ENCODE data around the gene SLTM.
"Not testable (repeated sequence)": the region's sequence is repeated elsewhere in the genome, so short reads cannot be mapped to it uniquely, and the experiment has no call there.

Gene SLTM

DNA sequence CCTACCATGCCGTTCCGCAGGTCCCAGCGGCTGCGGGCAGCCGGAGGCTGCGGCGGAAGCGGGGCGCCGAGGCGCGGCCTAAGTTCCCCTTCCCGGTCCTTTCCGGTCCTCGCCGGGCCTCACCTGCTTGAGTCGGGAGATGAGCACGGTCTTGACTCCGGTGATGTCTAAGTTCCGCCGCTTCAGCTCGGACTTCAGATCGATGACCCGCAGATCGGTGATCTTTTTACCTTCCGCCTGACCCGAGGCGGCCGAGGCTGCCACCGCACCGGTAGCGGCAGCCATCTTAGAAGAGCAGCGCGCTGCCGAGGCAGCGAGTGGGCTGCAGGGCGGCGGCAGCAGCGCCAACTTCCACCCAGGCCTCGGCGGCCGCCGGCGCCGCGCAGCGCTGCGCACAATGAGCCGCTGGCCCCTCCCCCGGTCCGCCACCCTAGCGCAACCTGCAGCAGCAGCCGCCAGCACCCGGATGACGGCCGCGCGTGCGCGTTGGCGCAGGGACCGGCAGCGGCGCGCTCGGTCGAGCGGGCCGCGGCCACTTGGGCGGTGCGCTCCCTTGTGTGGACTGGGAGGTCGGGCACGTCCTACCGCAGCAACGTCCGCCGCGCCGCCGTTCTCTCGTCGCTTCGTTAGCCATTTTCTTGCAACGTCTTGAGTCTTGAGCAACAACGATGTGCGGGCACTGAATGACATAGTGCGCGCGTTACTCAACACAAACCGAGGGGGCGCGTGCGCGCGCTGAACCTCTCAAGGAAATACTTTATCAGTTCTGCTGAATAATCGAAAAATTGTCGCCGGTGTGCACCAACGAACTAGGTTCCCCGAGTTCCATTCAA, at the start of gene SLTM:
SLTM (minus strand) TSS at position 399 of the 833 bp plus-strand sequence; CDS start at position 285, 114 bp downstream.
- DNase-seq: peak; percentile 17

DNA sequence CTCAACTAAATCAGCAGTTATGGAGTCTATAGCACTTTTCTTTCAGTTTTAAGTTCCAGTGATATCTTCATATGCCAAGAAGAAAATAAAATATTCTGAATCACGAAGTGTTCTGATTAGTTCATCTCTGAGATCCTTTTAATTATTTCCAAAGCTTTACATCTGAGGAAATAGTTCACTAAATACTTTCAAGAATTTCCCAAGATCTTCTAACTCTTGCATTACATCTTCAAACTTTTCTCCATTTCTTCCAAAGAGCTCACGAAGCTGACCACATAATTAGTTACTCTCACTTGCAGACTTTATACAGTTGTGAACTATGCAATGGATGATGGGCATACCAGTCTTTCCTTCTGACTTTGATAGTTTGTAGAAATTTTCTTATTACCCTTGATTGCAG, 49.8 kb upstream of the SLTM start:
- no peak for DNase-seq

DNA sequence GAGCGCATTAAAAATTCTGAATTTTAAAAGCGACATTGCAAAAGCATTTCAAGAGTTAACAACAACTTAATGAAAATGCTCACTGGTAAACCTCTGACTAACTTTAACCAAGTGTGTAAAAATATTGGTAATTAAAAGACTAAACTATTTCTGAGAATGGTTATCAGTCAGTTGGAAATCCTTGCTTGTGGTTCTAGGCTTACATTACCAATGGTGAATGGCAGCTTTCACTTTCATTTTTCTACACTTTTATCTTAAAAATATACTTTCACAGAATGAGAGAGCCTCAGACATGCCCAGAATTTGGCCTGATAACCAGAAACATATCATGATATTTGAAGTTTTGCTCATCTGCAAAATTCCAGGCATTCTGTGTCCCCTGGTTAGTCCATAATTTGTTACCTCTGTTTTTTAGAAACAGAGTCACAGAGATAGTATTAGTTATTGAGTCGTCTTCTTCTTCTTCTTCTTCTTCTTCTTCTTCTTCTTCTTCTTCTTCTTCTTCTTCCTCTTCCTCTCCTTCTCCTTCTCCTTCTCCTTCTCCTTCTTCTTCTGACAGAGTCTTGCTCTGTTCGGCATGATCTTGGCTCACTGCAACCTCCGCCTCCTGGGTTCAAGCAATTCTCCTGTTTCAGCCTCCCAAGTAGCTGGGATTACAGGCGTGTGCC, 48.5 kb upstream of the SLTM start:
- no peak for DNase-seq

DNA sequence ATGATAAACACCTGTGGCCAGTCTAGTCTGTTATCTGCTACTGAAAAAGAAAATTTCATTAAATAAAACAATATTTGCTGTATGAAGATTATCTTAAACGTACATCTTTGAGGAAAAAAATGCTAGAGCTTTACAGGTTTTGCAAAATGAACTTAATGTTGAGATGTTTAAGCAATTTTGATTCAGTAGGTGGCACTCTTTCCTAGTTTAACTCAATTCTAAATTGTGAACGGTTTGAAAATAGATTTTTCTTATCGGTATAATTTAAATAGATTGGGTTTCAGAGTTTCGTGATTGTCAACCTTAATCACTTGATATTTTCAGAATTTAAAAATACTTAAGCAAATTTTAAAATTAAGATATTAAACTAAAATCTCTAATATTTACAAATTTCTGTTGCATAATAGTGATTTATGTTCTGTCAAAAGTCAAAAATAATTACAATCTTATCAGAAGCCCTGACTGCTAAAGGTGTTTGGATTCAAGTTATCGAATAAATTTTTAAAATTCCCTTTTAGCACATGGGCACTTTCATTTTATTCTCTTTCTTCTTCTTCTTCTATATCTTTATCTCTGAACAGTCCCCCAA, 47.0 kb upstream of the SLTM start:
- peak; percentile 5 for DNase-seq

DNA sequence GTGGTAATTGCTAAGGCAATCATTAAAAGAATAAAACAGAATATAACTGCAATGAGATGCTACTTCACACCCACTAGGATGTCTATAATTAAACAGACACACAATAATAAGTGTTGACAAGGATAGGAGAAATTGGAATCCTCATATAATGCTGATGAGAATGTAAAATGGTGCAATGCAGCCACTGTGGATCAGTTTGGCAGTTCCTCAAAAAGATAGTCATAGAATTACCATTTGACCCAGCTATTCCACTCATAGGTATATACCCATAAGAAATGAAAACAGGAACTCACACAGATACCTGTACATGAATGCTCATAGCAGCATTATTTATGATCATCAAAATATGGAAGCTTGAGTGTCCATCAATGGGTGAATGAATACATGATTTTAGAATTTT, 44.4 kb upstream of the SLTM start:
- no peak for DNase-seq

DNA sequence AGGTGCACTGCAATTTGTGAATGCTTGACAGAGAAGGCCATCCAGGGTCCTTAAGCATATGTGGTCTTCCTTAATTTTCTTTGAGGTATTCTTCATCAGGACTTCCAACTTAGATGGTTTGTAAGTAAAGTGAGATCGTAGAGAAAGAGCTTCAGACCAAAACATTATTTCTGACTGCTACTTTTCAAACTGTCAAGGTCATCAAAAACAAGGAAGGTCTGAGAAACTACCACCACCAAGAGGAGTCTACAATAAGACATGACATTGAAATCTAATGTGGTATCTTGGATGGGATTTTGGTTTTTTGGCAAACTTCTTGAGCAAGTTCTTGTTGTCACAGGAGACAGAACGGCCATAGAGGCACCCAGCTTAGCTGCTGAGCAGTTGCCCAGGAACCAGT, 34.0 kb upstream of the SLTM start:
- no peak for DNase-seq

DNA sequence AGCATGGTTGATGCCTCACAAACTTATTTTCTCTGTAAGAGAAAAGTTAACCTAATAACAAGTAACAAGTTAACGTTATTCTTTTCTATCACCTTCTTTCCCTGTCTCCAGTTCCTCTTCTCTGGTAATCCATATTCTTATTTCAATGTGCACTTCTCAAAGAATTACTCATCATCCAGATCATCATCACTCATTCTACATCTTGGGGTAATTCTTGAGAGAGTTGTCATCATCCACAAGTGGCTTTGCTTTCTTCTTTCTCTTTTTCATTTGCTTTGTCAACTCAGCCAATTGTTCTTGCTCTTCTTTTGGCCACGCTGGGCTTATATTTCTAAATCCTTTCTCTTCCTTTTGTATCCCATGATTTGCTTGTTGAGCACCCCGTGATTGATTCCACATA, 33.2 kb upstream of the SLTM start:
- DNase-seq: no peak

DNA sequence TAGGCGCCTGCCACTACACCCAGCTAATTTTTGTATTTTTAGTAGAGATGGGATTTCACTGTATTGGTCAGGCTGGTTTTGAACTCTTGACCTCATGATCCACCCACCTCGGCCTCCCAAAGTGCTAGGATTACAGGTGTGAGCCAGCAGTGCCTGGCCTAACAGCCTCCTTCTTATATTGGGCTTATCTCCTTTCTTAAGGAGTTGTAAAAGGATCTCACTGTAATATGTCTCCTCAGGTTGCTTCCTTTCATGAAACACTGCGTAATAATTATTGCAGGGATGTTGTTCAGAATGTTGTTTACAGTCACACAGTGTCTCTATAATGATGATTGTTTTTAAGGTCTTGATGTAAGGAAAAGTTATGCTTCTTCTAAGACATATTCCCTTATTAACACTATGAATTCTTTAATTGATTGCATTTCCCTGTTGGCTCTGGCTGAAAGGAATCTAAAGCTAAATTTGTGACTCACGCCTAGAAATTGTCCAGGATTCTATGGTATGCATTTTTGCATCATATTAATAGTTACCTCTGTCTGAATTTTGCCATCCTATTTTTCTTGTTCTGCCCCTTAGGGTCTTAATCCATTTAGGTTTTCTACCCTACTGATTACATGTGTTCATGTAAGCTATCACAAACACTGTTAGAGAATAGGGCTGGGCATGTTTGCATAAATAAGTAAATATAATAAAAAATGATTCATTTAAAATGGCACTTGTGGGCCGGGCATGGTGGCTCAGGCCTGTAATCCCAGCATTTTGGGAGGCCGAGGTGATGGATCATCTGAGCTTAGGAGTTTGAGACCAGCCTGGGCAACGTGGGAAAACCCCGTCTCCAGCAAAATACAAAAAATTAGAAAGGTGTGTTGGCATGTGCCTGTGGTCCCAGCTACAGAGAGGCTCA, 29.4 kb upstream of the SLTM start:
- no peak for DNase-seq

DNA sequence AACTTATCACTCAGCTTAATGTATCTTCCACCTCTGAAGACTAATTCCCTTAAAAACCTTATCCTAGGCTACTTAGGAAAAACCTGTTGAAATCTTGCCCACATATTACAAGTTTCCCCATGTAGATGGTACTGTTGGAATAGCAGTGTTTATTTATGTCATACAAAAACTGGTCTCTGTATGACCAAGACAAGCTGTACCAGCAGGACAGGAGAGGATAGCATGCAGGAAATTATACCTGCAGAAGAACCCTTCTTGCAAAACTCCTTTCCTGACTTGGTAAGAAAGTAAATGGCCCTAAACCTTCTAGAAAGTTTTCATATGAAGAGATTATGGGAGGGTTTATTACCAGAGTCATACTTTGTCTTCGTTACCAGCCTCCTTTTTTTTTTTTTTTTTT, 28.7 kb upstream of the SLTM start:
- no peak for DNase-seq

DNA sequence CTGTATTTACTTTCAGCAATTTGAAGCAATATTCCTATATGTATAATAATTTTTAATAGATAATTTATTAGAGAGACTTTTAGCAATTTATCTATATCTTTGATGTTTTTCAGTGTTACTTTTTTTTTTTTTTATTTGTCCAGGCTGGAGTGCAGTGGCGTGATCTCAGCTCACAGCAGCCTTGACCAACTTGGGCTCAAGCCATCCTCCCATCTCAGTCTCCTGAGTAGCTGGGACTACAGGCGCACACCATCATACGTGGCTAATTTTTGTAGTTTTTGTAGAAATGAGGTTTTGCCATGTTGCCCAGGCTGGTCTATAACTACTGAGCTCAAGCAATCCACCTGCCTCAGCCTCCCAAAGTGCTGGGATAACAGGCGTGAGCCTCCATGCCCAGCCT, 25.3 kb upstream of the SLTM start:
- DNase-seq: no peak

DNA sequence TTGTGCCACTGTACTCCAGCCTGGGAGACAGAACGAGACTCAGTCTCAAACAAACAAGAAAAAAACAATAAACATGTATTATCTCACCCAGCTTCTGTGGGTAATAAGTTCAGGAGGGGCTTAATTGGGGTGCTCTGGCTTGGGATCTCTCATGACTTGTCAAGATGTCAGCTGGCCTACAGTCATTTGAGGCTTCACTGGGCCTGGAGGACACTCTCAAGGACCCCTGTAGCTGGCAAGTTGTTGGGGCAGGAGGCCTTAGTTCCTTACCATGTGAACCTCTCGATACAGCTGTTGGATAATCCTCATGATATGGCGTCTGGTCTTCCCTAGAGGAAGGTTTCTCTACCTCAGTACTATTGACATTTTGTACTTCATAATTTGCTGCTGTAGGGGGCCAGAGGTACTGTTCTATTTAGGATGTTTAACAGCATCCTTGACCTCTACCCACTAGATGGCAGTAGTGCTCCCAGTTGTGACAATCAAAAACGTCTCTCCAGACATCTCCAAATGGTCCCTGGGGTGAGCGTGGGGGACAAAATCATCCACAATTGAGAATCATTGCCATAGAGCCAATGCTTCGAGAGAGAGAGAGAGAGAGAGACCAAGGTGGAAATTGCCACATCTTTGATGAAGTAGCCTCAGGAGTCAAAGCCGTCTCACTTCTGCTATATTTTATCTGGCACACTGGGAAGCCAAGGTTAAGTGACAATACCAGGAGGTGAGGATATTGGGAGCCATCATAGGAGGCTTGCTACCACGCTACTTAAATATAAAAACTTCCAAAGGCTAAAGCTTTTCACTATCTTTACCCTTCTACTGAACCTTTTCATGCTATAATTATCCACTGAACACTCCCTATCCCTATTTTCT, 23.9 kb upstream of the SLTM start:
- DNase-seq: peak; percentile 24

DNA sequence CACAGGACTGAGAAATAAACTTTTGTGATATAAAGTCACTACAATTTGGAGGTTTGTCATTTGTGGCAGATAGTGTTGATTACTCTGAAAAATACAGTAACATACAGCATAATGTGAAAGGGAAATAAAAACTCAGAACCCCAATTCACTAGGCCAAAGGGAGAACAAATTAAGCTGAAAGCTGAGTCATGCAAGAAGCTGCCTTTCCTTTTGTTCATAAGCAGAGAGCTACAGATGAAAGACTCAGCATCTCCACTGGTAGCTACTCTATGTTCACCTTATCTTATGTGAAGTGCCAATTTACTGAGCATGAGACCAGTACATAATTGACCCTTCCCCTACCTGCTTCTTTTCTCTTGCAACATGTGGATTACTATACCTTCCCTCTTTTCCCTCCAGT, 19.3 kb upstream of the SLTM start:
- no peak for DNase-seq

DNA sequence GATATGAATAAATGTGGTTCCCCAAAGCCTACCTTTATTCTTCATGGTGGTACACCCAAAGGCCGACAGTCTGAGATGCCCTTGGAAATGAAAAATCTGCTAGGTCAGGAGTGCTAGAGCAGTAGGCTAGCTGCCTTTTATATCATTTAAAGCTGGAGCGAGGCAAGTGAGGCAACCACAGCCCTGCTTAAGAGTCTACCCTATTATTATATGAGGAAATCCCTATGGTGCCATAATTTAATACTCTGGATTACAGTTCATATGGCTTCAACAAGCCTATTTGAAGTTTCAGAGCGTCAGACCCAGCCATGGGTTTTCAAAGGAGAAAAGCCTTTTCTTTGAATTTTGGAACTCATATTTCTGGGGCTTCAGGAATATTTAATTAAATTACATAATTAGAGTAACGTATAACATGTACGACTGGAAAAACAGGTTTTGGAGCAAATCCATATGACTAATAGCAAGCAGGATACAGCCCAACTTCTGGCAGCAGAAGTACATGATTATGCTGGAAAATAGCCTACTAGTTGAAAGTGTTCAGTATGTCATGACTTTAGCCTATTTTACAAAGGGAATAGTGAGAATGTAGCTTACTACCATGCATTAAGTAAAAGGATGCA, 18.0 kb upstream of the SLTM start:
- DNase-seq: no peak

DNA sequence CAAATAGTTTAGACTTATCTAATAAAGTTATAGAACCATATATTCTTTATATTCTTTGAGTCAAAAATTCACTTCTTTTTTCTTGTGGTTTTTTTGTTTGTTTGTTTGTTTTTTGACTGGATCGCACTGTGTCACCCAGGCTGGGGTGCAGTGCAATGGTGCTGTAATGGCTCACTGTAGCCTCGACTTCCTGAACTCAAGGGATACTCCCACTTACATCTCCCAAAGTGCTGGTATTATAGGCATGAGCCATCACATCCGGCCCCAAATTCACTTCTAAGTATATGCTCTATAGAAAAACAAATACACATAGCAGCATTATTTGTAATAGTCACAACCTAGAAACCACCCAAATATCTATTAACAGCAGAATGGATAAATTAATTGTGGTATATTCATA, 13.7 kb upstream of the SLTM start:
- no peak for DNase-seq

DNA sequence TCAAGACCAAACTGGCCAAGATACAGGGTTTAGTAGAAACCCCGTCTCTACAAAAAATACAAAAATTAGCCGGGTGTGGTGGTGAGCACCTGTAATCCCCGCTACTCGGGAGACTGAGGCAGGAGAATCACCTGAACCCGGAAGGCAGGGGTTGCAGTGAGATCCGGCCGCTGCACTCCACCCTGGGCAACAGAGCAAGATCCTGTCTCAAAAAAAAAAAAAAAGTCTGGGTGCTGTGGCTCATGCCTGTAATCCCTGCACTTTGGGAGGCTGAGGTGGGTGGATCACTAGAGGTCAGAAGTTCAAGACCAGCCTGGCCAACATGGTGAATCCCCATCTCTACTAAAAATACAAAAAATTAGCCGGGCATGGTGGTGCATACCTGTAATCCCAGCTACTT, 1.5 kb upstream of the SLTM start:
- not testable (repeated sequence) for DNase-seq

DNA sequence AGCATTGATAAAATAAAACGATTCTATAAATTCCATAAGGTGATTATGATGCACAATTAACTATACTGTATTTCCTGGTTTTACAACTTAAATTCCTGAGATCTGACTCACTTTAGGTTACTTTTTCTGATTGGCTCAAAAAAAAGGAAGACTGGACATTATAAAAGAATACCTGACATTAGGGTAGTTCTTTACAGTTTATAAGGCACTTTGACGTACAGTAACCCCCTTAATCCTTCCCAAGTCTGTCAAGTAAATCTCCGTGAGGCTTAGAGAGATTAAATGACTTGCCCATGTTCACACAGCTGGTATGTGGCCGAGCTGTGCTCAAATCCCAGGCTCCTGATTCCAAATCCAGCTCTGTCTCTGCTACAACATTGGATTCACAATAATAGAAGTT, 1.0 kb upstream of the SLTM start:
- DNase-seq: no peak

DNA sequence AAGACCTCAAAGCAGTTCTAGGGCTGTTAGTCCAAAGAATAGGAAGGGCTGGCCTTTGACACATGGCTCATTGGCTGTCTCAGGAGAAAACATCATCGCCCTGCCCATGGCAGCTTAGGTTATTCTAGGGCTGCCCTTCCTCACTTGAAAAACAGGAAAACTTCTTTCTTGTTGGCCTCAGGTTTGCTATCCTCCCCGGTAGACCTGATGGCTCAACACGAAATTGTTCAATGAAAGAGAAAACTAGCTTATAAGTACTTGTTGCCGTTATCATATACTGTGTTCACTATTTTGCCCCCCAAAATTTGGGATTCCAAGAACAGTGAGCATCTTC, 602 bp upstream of the SLTM start:
- DNase-seq: no peak

DNA sequence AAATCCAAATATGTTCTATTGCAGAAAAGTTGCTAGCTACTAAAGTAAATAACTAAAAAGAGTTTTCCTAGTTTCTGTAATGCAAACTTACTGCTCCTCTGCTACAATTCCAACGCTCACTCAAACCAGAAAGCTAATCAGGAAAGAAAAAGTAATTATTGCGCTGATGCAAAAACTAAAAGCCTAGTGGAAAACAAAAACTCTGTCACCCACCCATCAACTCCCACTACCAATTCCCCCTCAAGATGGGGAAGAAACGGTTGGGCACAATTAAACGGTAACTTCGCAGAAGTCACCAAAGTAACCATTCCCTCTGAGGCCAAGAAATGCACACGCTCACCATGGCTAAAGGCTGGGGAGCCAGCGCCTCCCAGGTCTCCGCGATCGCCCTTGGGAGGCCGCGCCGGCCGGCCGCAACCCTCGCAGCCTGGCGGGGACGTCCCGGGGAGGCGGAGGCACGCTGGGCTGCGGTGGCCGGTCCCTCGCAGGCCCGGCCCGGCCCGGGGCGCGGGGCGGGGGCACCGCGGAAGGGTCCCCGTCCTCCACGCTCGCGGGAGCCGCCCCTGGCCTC, 684 bp downstream of the SLTM start:
- DNase-seq: no peak

DNA sequence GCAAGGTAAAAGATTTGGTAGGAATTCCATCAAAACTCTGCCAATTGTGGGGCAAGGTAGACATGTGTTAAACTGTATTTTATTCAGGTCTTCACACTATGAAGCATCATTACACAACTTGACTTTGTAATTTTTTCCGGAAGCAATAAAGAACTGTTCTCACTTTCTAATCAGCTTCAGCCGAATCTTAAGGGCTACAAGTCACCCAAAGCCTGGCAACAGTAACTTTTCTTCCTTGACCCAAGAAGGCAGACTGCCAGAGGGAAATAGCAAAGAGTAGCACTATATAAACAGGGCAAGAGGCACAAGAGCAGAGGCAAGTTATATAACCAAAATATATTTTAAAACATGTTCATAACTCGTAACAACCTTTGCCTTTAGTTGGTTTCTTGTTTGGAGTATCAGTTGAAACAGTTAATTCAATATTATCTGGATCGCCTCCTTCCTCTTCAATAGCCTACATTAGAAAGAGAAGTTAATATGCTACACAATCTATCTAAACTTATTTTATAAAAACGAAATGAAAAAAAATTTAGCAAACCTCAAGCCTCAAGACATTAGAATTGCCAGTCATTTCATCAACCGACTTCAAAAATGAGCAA, 1.4 kb downstream of the SLTM start:
- peak; percentile 2 for DNase-seq

DNA sequence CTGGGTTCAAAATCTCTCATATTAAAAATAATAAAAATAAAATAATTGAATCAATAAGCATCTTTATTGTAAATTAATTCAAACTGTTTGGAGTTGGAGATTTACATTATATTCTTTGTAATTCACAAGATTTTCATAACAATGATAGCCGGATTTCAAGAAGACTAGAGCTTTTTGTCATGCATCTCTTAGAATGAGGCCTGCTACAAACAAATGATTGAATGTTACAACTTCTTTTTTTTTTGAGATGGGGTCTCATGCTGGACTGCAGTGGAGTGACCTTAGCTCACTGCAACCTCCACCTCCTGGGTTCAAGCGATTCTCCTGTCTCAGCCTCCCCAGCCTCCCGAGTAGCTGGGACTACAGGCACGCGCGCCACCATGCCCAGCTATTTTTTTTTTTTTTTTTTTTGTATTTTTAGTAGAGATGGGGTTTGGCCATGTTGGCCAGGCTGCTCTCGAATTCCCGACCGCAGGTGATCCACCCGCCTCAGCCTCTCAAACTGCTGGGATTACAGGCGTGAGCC, 3.5 kb downstream of the SLTM start:
- DNase-seq: no peak

DNA sequence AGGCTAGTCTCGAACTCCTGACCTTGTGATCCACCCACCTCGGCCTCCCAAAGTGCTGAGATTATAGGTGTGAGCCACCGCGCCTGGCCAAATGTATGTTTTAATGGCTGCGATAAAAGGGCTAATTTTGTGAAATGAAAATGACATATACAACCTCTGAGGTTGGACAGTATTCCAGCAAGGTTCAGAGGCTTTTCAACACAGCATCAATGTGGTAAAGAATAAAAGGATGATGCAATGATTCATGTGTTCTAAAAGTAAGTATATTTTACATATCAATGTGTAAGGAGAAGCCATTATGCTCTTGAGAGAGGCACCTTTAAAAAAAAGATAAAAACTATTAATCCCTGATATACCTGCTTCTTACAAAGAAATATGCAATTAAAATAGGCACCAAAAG, 6.7 kb downstream of the SLTM start:
- no peak for DNase-seq

Data from NCI-H2029 treated with DMSO at 0.1 percent for 48 hours (cell line).